NT2/D1 (cell line): ENCODE results near the gene GARNL3.

Source experiments
- SUZ12 ChIP-seq: IDR thresholded peaks from 2 replicates; pipeline ENCODE4 v1.6.1; 2011; ENCODE audit not compliant: insufficient read length, insufficient read depth; ENCODE audit errors: extremely low read depth
- YY1 ChIP-seq: IDR thresholded peaks from 2 replicates; pipeline ENCODE4 v1.6.1; 2011; ENCODE audit not compliant: insufficient read length, insufficient read depth
- ZNF274 ChIP-seq: IDR thresholded peaks from 2 replicates; pipeline ENCODE4 v1.6.1; 2011; ENCODE audit warnings: mild to moderate bottlenecking, low read depth, low read length

DNA sequence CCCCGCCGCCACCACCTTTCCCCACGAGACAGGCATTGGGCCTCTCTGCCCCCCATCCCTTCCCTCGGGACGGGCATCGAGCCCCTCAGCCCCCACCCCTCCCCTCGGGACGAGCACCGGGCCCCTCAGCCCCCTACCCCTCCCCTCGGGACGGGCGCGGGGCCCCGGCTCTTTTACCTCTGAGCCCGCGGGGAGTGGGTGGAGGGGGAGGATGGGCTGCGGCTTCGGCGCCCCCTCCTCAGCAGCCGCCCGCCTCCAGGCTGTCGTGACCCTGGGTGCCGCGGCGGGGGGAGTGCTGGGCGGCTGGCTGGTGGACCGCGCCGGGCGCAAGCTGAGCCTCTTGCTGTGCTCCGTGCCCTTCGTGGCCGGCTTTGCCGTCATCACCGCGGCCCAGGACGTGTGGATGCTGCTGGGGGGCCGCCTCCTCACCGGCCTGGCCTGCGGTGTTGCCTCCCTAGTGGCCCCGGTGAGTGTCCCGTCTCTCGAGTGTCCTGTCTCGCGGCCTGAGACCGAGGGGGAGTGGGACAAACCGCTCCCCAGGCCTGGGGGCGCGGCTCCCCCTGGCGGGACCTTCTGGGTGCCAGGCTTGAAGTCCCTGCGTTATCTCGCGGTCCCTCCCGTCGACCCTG, 133.2 kb downstream of the GARNL3 start:
- TF ChIP-seq YY1: no peak
- no peak for TF ChIP-seq SUZ12
- TF ChIP-seq ZNF274: no peak
